HG03103 (cell line): ENCODE data around the gene HENMT1.
"Not testable (repeated sequence)": the region's sequence is repeated elsewhere in the genome, so short reads cannot be mapped to it uniquely, and the experiment has no call there.

Experiments used
- ATAC-seq: cut with Tn5 transposase; IDR thresholded peaks from one replicate; pipeline ENCODE4 v1.9.1; 2021; ENCODE audit warnings: low read depth; ENCODE audit not compliant: unreplicated experiment

Gene HENMT1

GRCh38 chr1:108678706-108679105 is 17.8 kb upstream of the HENMT1 start:
- ATAC-seq: no peak

- no peak for ATAC-seq
Measured at GRCh38 chr1:108671143-108671542, 10.2 kb upstream of the HENMT1 start.

- ATAC-seq: no peak
Measured at GRCh38 chr1:108670131-108670773, 9.4 kb upstream of the HENMT1 start.

- no peak for ATAC-seq
Measured at GRCh38 chr1:108669679-108670078, 8.8 kb upstream of the HENMT1 start.

- ATAC-seq: no peak
Measured at GRCh38 chr1:108668777-108669176, 7.9 kb upstream of the HENMT1 start.

GRCh38 chr1:108667422-108667821 is 6.5 kb upstream of the HENMT1 start:
- ATAC-seq: not testable (repeated sequence)

- ATAC-seq: no peak
Measured at GRCh38 chr1:108665771-108666170, 4.9 kb upstream of the HENMT1 start.

GRCh38 chr1:108665067-108665466 is 4.2 kb upstream of the HENMT1 start:
- ATAC-seq: no peak

- no peak for ATAC-seq
Measured at GRCh38 chr1:108664481-108664880, 3.6 kb upstream of the HENMT1 start.

- ATAC-seq: no peak
Measured at GRCh38 chr1:108663074-108663473, 2.2 kb upstream of the HENMT1 start.

- no peak for ATAC-seq
Measured at GRCh38 chr1:108657356-108658080, 3.4 kb downstream of the HENMT1 start.

- ATAC-seq: no peak
Measured at GRCh38 chr1:108653431-108654105, 7.3 kb downstream of the HENMT1 start.

- peak; percentile 64 for ATAC-seq
Measured at GRCh38 chr1:108646648-108647269, 14.1 kb downstream of the HENMT1 start.

- ATAC-seq: no peak
Measured at GRCh38 chr1:108646265-108646647, 14.6 kb downstream of the HENMT1 start.

- ATAC-seq: no peak
Measured at GRCh38 chr1:108645564-108646184, 15.2 kb downstream of the HENMT1 start.

- ATAC-seq: no peak
Measured at GRCh38 chr1:108644984-108645383, 15.9 kb downstream of the HENMT1 start.

GRCh38 chr1:108643492-108644335 is 17.2 kb downstream of the HENMT1 start:
- no peak for ATAC-seq

- not testable (repeated sequence) for ATAC-seq
Measured at GRCh38 chr1:108640863-108641262, 20.0 kb downstream of the HENMT1 start.

GRCh38 chr1:108639899-108640560 is 20.9 kb downstream of the HENMT1 start:
- no peak for ATAC-seq
